Natural killer cell (primary cell): Measurements from ENCODE around the gene LBHD2. TPM values are rescaled to one million over a fixed set of nuclear protein-coding genes. Genes with fewer than 3 reads are reported as not detected.

Experiments used
- ATAC-seq, 3 donors: fragments of 150-1000 bp in 2 of 3; fragments of 200-7000 bp in 1 of 3; cut with Tn5 transposase; 1 replicate in 1 of 3; 2 replicates in 2 of 3; pipeline ENCODE4 v1.10.0; 2021; ENCODE audit warnings: mild to moderate bottlenecking in 2 of 3, moderate library complexity in 2 of 3
- DNase-seq, 2 donors: peaks; one replicate each; pipeline versions ENCODE4 v3.0.0 to v3.0.0-alpha.2; 2013 to 2021; ENCODE audit warnings: mixed read lengths in 1 of 2
- H3K27ac ChIP-seq: one replicate; pipeline ENCODE4 v1.5.1; 2013; ENCODE audit warnings: mild to moderate bottlenecking, low read length
- H3K27me3 ChIP-seq: one replicate; pipeline ENCODE4 v1.6.1; 2013; ENCODE audit warnings: low read length; ENCODE audit not compliant: control insufficient read depth, insufficient read depth
- H3K36me3 ChIP-seq: one replicate; pipeline ENCODE4 v1.6.1; 2013; ENCODE audit warnings: low read length; ENCODE audit not compliant: control insufficient read depth, insufficient read depth
- H3K4me1 ChIP-seq: one replicate; pipeline ENCODE4 v1.6.1; 2013; ENCODE audit warnings: low read length; ENCODE audit not compliant: control insufficient read depth, insufficient read depth
- H3K4me3 ChIP-seq: one replicate; pipeline ENCODE4 v1.5.1; 2013; ENCODE audit warnings: low read length
- H3K9me3 ChIP-seq: one replicate; pipeline ENCODE4 v1.6.1; 2013; ENCODE audit warnings: low read length; ENCODE audit not compliant: control insufficient read depth, insufficient read depth
- H3K27ac Mint-ChIP-seq, 2 donors: one replicate each; pipeline ENCODE4 v1.8.0; 2022; ENCODE audit warnings: mild to moderate bottlenecking in 2 of 2, mixed read lengths in 2 of 2, moderate library complexity in 1 of 2
- H3K27me3 Mint-ChIP-seq, 2 donors: one replicate each; pipeline ENCODE4 v1.8.0; 2022; ENCODE audit warnings: low read depth in 2 of 2, mixed read lengths in 2 of 2
- H3K36me3 Mint-ChIP-seq: one replicate; pipeline ENCODE4 v1.8.0; 2022; ENCODE audit warnings: mixed read lengths
- H3K4me1 Mint-ChIP-seq, 2 donors: one replicate each; pipeline ENCODE4 v1.8.0; 2022; ENCODE audit warnings: mixed read lengths in 2 of 2
- H3K4me3 Mint-ChIP-seq: one replicate; pipeline ENCODE4 v1.8.0; 2022; ENCODE audit warnings: mild to moderate bottlenecking, moderate library complexity, mixed read lengths
- H3K9me3 Mint-ChIP-seq, 2 donors: one replicate each; pipeline ENCODE4 v1.8.0; 2022; ENCODE audit warnings: mixed read lengths in 2 of 2
- CTCF ChIP-seq: fragments of 200-600 bp; IDR thresholded peaks from one replicate; pipeline ENCODE4 v1.8.0; 2022; ENCODE audit warnings: antibody characterized with exemption
- WGBS: methylation state at CpG from one replicate; pipeline ENCODE4 v1.1.7; 2013; ENCODE audit warnings: missing lambda C conversion rate; ENCODE audit not compliant: insufficient coverage; 5-methylcytosine and 5-hydroxymethylcytosine counted together
- intact Hi-C: fragments of 100-400 bp; cut with micrococcal nuclease; formaldehyde crosslinking; loops from one replicate; pipeline ENCODE4 v1.14.2; 2022
- total RNA-seq, 4 donors: library from RNA; stranded (reverse); fragments of 120-200 nt in 1 of 4; gene quantifications; one replicate each; pipeline versions ENCODE4 v1.2.3 to v1.2.4, GENCODE V29; 2013 to 2022

The LBHD2 gene
- total RNA-seq, 3 donors from 2014 or later (not counting 1 experiment from before 2014, with no cell fraction given) = not detected

DNA sequence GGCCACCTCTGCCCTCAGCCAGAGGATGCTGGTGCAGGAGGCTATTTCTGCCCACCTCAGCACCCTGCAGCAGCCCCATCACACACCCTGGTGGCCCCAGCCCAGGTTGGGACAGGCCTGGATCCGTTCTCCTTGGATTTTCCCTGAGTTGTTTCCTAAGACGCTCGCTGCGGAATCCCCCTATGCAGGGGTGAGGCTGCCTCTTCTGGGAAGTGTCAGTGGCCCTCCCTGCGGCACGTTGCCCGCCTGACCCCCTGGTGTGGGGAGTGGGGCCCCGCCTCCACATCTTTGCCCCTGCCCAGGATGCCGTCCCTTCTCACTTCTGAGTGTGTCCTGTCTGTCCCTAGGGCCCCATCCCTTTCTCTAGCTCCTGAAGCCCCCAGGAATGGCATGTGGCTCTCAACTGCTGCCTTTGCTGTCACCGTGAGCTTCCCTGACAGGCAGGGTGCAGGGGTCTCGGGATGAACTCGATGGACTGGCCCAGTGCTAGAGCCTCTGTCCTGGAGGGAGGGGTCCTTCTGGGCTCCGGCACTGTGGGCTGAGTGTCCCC, 9.9 kb downstream of the LBHD2 start:
- Histone ChIP-seq H3K4me3 (no peak overlapping the region), H3K27ac (no peak overlapping the region), H3K27me3 (peaks cover 6% of the 10 kb centered on the region), H3K9me3 (no peaks in the 10 kb centered on the region), H3K36me3 (no peaks in the 10 kb centered on the region), H3K4me1 (peaks cover 19% of the 10 kb centered on the region)
- H3K36me3 Mint-ChIP-seq = no peaks in the 10 kb centered on the region
- no peak overlapping the region for H3K4me3 Mint-ChIP-seq
- peaks cover 0 to 4% of the 10 kb centered on the region in 2 donors for H3K27me3 Mint-ChIP-seq
- DNase-seq (no peak), ATAC-seq (no peak)
- TF ChIP-seq CTCF = no peak
- peaks cover 0 to 5% of the 10 kb centered on the region in 2 donors for H3K4me1 Mint-ChIP-seq
- intact Hi-C loops = loop anchor here (5.0 to 10.0 kb wide), 2 partner anchors 317 to 399 kb away; partner anchors contain the start of gene TRAF3
- WGBS = 89% methylated on average over 13 of the region's 13 CpGs
- no peaks in the 10 kb centered on the region for H3K9me3 Mint-ChIP-seq
- no peak overlapping the region for H3K27ac Mint-ChIP-seq

DNA sequence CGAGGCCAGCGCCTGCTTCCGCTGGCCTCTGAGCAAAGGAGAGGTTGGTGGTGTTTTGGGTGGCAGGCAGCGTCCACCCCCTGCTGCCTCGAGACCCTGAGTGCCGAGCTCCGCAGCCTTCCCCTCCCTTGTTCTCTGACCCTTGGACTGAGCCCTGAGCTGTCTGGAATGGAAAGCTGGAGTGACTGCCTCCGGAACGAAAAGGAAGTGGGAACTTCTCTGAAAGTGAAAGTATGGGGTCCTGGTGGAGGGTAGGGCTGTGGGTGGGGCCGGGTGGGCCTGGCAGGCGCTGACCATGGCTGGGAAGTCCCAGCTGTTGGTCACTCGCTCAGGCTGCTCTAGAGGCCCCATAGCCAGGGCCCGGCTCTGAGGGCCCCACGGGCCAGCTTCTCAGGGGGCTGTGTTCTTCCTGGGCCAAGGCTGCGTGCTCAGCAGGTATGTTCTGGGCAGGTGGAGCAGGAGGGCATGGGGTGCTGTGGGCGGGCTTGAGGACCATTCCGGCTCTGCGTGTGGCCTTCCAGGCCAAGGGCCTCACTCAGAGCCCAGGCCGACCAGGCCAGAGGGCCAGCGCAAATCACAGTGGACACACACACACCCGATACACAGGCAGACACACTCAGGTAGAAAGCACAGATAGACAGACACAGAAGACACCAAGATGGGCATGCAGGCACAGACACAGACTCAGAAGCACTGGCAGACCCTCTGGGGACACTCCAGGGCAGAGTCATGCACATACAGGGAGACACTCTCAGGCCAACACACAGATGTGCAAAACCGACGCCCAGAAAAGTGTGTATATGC, 10.6 kb downstream of the LBHD2 start, which contains the start of gene EXOC3L4:
TSS of gene EXOC3L4 (plus strand) at position 320 of the 804 bp plus-strand sequence. CDS start 5,495 bp downstream, outside the sequence.
- peaks cover 0 to 4% of the 10 kb centered on the region in 2 donors for H3K27me3 Mint-ChIP-seq
- H3K36me3 Mint-ChIP-seq = no peaks in the 10 kb centered on the region
- no peaks in the 10 kb centered on the region for H3K9me3 Mint-ChIP-seq
- Histone ChIP-seq H3K36me3 (no peaks in the 10 kb centered on the region), H3K27me3 (peaks cover 6% of the 10 kb centered on the region), H3K9me3 (no peaks in the 10 kb centered on the region), H3K4me3 (no peak within 1 kb of the TSS), H3K27ac (no peak within 1 kb of the TSS), H3K4me1 (peaks cover 19% of the 10 kb centered on the region)
- intact Hi-C loops = loop anchor here (5.0 to 10.0 kb wide), 2 partner anchors 317 to 400 kb away; partner anchors contain the start of gene TRAF3
- peaks cover 0 to 5% of the 10 kb centered on the region in 2 donors for H3K4me1 Mint-ChIP-seq
- no peak for TF ChIP-seq CTCF
- WGBS = 74% methylated on average over 23 of the region's 23 CpGs
- no peak within 1 kb of the TSS for H3K4me3 Mint-ChIP-seq
- no peak within 1 kb of the TSS for H3K27ac Mint-ChIP-seq
- DNase-seq (no peak), ATAC-seq (no peak)

DNA sequence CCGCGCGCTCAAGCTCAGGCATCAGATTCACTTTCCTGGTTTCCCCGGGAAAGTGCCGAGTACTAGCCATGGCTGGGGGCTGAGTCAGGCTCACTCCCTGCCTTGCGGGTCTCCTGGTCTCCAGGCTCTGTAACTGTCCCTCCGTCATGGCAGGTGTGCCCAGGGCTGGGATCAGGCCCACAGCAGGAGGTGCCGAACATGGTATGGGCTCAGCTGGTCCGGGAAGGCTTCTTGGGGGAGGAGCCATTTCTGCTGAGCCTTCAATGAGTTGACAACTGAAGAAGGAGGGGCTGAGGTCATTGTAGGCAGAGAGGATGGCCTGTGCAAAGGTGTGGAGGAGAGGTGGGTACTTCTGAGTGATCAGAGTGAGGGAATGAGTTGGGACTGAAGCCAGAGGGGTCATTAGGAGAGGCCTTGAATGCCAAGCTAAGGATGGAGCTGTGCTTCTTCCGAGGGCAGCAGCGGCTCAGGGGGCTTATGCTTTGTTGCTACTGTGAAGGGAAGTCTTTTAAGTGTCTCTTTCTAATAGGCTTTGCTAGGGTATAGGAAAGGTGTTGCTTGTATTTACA, 11.3 kb downstream of the LBHD2 start:
- H3K9me3 Mint-ChIP-seq = no peaks in the 10 kb centered on the region
- no peak for TF ChIP-seq CTCF
- no peaks in the 10 kb centered on the region for H3K9me3 ChIP-seq
- DNase-seq (no peak), ATAC-seq (no peak)
- H3K4me1 Mint-ChIP-seq = peaks cover 0 to 5% of the 10 kb centered on the region in 2 donors
- peaks cover 6% of the 10 kb centered on the region for H3K27me3 ChIP-seq
- no peaks in the 10 kb centered on the region for H3K36me3 ChIP-seq
- H3K27me3 Mint-ChIP-seq = peaks cover 0 to 4% of the 10 kb centered on the region in 2 donors
- H3K4me1 ChIP-seq = peaks cover 19% of the 10 kb centered on the region
- intact Hi-C loops = loop anchor here (10.0 kb wide), 1 partner anchor 400 kb away; no protein-coding TSS in a partner anchor
- no peak overlapping the region for H3K27ac ChIP-seq
- no peak overlapping the region for H3K4me3 ChIP-seq
- no peaks in the 10 kb centered on the region for H3K36me3 Mint-ChIP-seq
- no peak overlapping the region for H3K27ac Mint-ChIP-seq
- no peak overlapping the region for H3K4me3 Mint-ChIP-seq
- WGBS = 94% methylated on average over 11 of the region's 11 CpGs
